Spleen (tissue), 7 donors: ENCODE data around the gene SLC26A11.

Experiments
- CTCF ChIP-seq, 11 experiments: fragments of 200-600 bp in 7 of 11; fragments of 450-650 bp in 4 of 11; sonication (generic) in 4 of 11; IDR thresholded peaks in 8 of 11; conservative IDR thresholded peaks in 3 of 11; 1 replicate in 7 of 11; 2 replicates in 4 of 11; pipeline versions ENCODE4 v1.4.0 to v1.8.0; 2016 to 2021; ENCODE audit warnings: antibody characterized with exemption in 11 of 11, inconsistent platforms in 4 of 11, mild to moderate bottlenecking in 1 of 11
- POLR2A ChIP-seq, 3 donors: fragments of 450-650 bp; IDR thresholded peaks; one replicate each; pipeline ENCODE4 v1.5.1; 2017; ENCODE audit warnings: antibody characterized with exemption in 3 of 3, mild to moderate bottlenecking in 1 of 3
- donor health status: DM: no; HTN: no; CAD: no; lungs with moderate emphysema.
- donor health status: DM: no; HTN: no; CAD: no.
- donor health status: DM: no; HTN: no; CAD: no.

- TF ChIP-seq CTCF (IDR thresholded peaks at IDR 0.05 in 8 of 11, conservative IDR thresholded peaks at IDR 0.05 in 3 of 11) (no peak), POLR2A (IDR thresholded peaks at IDR 0.05) (no peak)
These were observed 16.7 kb downstream of the SLC26A11 start for GRCh38 chr17:80236911-80237310.
